Endothelial cell of umbilical vein (primary cell): ENCODE results near the gene BPIFB3. TPM values are rescaled to one million over a fixed set of nuclear protein-coding genes. Genes with fewer than 3 reads are reported as not detected.

Experiments
- BruUV-seq: library from RNA; stranded (reverse); fragments of 400-500 nt; replicated peaks from 2 replicates; lab custom pipeline; 2021; lab: Mats Ljungman, UMichigan
- CTCF ChIA-PET: fragments of 300-600, 350-600 bp; sonication (Branson Sonifier 250); formaldehyde crosslinking; loops from one replicate; lab custom pipeline; 2021; ENCODE audit warnings: antibody characterized with exemption, inconsistent platforms; lab: Charles Lee
- POLR2A ChIA-PET: fragments of 300-600, 350-600 bp; sonication (Branson Sonifier 250); formaldehyde crosslinking; loops from one replicate; lab custom pipeline; 2021; ENCODE audit warnings: antibody characterized with exemption, inconsistent platforms; lab: Charles Lee
- DNase-seq: peaks from one replicate; pipeline ENCODE4 v3.0.0-alpha.2; 2011; ENCODE audit warnings: low read depth, low spot score
- FAIRE-seq: peaks from 2 replicates; lab custom pipeline; 2011; peaks lifted over from hg19 to GRCh38; lab: Jason Lieb, UNC
- H2AFZ ChIP-seq: 2 replicates; pipeline ENCODE4 v1.6.0; 2012; ENCODE audit warnings: low read depth, low read length, control low read depth, inconsistent platforms
- H3K27ac ChIP-seq: 2 replicates; pipeline ENCODE4 v1.5.1; 2011; ENCODE audit warnings: low read depth, mild to moderate bottlenecking, control low read depth, low read length, moderate library complexity; ENCODE audit not compliant: insufficient read depth
- H3K27me3 ChIP-seq, 2 experiments: 2 replicates each; pipeline versions ENCODE4 v1.6.0 to v1.6.1; 2011; ENCODE audit warnings: low read length in 2 of 2, mixed read lengths in 1 of 2; ENCODE audit not compliant: control insufficient read depth in 2 of 2, insufficient read depth in 2 of 2
- H3K36me3 ChIP-seq, 2 experiments: 2 replicates in 1 of 2; 3 replicates in 1 of 2; pipeline ENCODE4 v1.5.1; 2011; ENCODE audit warnings: low read length in 2 of 2, mild to moderate bottlenecking in 1 of 2, moderate library complexity in 1 of 2; ENCODE audit not compliant: control insufficient read depth in 2 of 2, insufficient read depth in 2 of 2; ENCODE audit errors: extremely low read depth in 1 of 2
- H3K4me1 ChIP-seq: 3 replicates; pipeline ENCODE4 v1.5.1; 2011; ENCODE audit warnings: mild to moderate bottlenecking, low read length; ENCODE audit not compliant: control insufficient read depth, insufficient read depth; ENCODE audit errors: extremely low read depth
- H3K4me2 ChIP-seq: 2 replicates; pipeline ENCODE4 v1.6.1; 2011; ENCODE audit warnings: low read length, control low read depth, mixed read lengths; ENCODE audit not compliant: insufficient read depth
- H3K4me3 ChIP-seq, 3 experiments: fragments of 200-600 bp in 1 of 3; sonication (generic), shearing (Covaris generic) in 1 of 3; replicated peaks in 1 of 3; 2 replicates each; pipeline ENCODE4 v1.5.1; 2011 to 2016; ENCODE audit warnings: control low read depth in 3 of 3, low read length in 3 of 3, mild to moderate bottlenecking in 2 of 3, inconsistent platforms in 1 of 3, low read depth in 1 of 3, moderate library complexity in 1 of 3; ENCODE audit not compliant: insufficient read depth in 1 of 3
- H3K79me2 ChIP-seq: 2 replicates; pipeline ENCODE4 v1.6.0; 2012; ENCODE audit warnings: low read length, inconsistent platforms; ENCODE audit not compliant: control insufficient read depth, insufficient read depth
- H3K9ac ChIP-seq: replicated peaks from 2 replicates; pipeline ENCODE3; 2011; ENCODE audit warnings: low read length, control low read depth; ENCODE audit not compliant: insufficient read depth; ENCODE audit errors: extremely low read depth
- H3K9me1 ChIP-seq: replicated peaks from 3 replicates; pipeline ENCODE4 v1.6.0; 2011; ENCODE audit warnings: mild to moderate bottlenecking, low read length; ENCODE audit not compliant: control insufficient read depth, insufficient read depth; ENCODE audit errors: extremely low read depth
- H3K9me3 ChIP-seq: replicated peaks from 2 replicates; pipeline ENCODE4 v1.5.1; 2012; ENCODE audit warnings: low read length, inconsistent platforms; ENCODE audit not compliant: control insufficient read depth, insufficient read depth
- H4K20me1 ChIP-seq: replicated peaks from 2 replicates; pipeline ENCODE3; 2011; ENCODE audit warnings: mild to moderate bottlenecking, low read length; ENCODE audit not compliant: control insufficient read depth, insufficient read depth; ENCODE audit errors: extremely low read depth
- CTCF ChIP-seq, 2 donors: IDR thresholded peaks; 1 replicate in 1 of 2; 2 replicates in 1 of 2; pipeline ENCODE4 v1.5.1; 2011; ENCODE audit warnings: low read length in 2 of 2, mild to moderate bottlenecking in 2 of 2, moderate library complexity in 2 of 2, control low read depth in 1 of 2, inconsistent platforms in 1 of 2, low read depth in 1 of 2; ENCODE audit not compliant: insufficient read depth in 1 of 2; ENCODE audit errors: extremely low read depth in 1 of 2
- EZH2 ChIP-seq: IDR thresholded peaks from 2 replicates; pipeline ENCODE4 v1.6.1; 2012; ENCODE audit warnings: borderline replicate concordance, low read depth, mild to moderate bottlenecking, moderate library complexity, low read length, inconsistent platforms; ENCODE audit not compliant: severe bottlenecking
- FOS ChIP-seq: IDR thresholded peaks from 2 replicates; pipeline ENCODE4 v1.6.1; 2011; ENCODE audit warnings: mild to moderate bottlenecking, low read length, moderate library complexity, borderline replicate concordance; ENCODE audit not compliant: insufficient read depth
- GATA2 ChIP-seq: IDR thresholded peaks from 2 replicates; pipeline ENCODE4 v1.7.0; 2011; ENCODE audit warnings: low read depth, mild to moderate bottlenecking, moderate library complexity, mixed read lengths, low read length; ENCODE audit not compliant: insufficient read length, insufficient read depth
- JUN ChIP-seq: IDR thresholded peaks from 2 replicates; pipeline ENCODE4 v1.6.1; 2011; ENCODE audit warnings: borderline replicate concordance, low read depth; ENCODE audit not compliant: insufficient read length, insufficient read depth
- MAX ChIP-seq: IDR thresholded peaks from 2 replicates; pipeline ENCODE4 v1.6.1; 2011; ENCODE audit not compliant: insufficient read depth, insufficient read length
- MYC ChIP-seq: IDR thresholded peaks from one replicate; pipeline ENCODE4 v1.6.1; 2011; ENCODE audit warnings: mild to moderate bottlenecking, low read depth, low read length
- POLR2A ChIP-seq: IDR thresholded peaks from 2 replicates; pipeline ENCODE4 v1.6.1; 2012; ENCODE audit warnings: low read depth, mild to moderate bottlenecking, control low read depth, low read length
- POLR2AphosphoS5 ChIP-seq: IDR thresholded peaks from 2 replicates; pipeline ENCODE4 v1.6.1; 2012; ENCODE audit warnings: low read depth, mild to moderate bottlenecking, control low read depth, low read length, moderate library complexity; ENCODE audit not compliant: insufficient read depth
- dilution Hi-C: fragments of 300-500 bp; cut with MboI; formaldehyde crosslinking; loops from one replicate; pipeline ENCODE4 v1.15.0; 2019; ENCODE audit warnings: low sequenced_read_pairs; ENCODE audit not compliant: extremely low pct_ligation_motif_present
- intact Hi-C: fragments of 100-400 bp; cut with micrococcal nuclease; formaldehyde crosslinking; loops from one replicate; pipeline ENCODE4 v1.10.0; 2022
- polyA plus RNA-seq, 4 experiments: library from polyadenylated mRNA; depleted of rRNA in 3 of 4; stranded (reverse) in 3 of 4; unstranded in 1 of 4; fragments of >200 nt; gene quantifications; 2 replicates each; pipeline versions ENCODE4 v1.2.1 to v1.2.3, GENCODE V29; 2011 to 2012; ENCODE audit warnings: missing spikeins in 1 of 4
- total RNA-seq: library from RNA; stranded (reverse); gene quantifications from 2 replicates; pipeline ENCODE4 v1.2.3, GENCODE V29; 2021

Gene BPIFB3
- total and polyA plus RNA-seq, 2 donors (not counting 3 experiments of a cell fraction or from before 2014, with no cell fraction given), result not detected

GRCh38 chr20:33005908-33006775 lies 47.6 kb upstream of the BPIFB3 start:
- Histone ChIP-seq H3K79me2 (no peaks in the 10 kb centered on the region), H3K4me1 (no peaks in the 10 kb centered on the region), H3K27ac (no peak overlapping the region), H3K9ac (no peak overlapping the region), H3K27me3 (no peaks in the 10 kb centered on the region), H3K9me3 (no peaks in the 10 kb centered on the region), H3K4me3 (no peak overlapping the region), H2AFZ (no peak overlapping the region), H3K4me2 (no peak overlapping the region), H3K36me3 (no peaks in the 10 kb centered on the region), H3K9me1 (no peaks in the 10 kb centered on the region), H4K20me1 (no peaks in the 10 kb centered on the region)
- no peak for FAIRE-seq
- dilution Hi-C loops, result no loop called here
- DNase-seq, result no peak
- TF ChIP-seq POLR2A (no peak), MAX (no peak), CTCF (IDR thresholded peaks at IDR 0.05; ENCODE audit: extremely low read depth in 1 of 2, insufficient read depth in 1 of 2, low read depth in 1 of 2, low read length in 2 of 2) (no peak), MYC (no peak), JUN (no peak), FOS (no peak), GATA2 (no peak), EZH2 (no peak), POLR2AphosphoS5 (no peak)
- CTCF ChIA-PET, result interaction anchor here (0.9 to 2.7 kb wide), 3 partner anchors 11 to 105 kb away, joined by 3 to 28 read pairs (median 9); no protein-coding TSS in a partner anchor
- BruUV-seq, result no TSS peak
- intact Hi-C loops, result loop anchor here (1.0 to 5.0 kb wide), 2 partner anchors 104 to 214 kb away; no protein-coding TSS in a partner anchor
- POLR2A ChIA-PET, result no interaction called here
